Chondrocyte (in vitro differentiated cells): ENCODE measurements around the gene LRBA. TPM values are rescaled to one million over a fixed set of nuclear protein-coding genes. Genes with fewer than 3 reads are reported as not detected.
"Not testable (repeated sequence)": the region's sequence is repeated elsewhere in the genome, so short reads cannot be mapped to it uniquely, and the experiment has no call there.

Experiments
- DNase-seq: peaks from one replicate; pipeline ENCODE4 v3.0.0; 2021; ENCODE audit warnings: mixed read lengths, low spot score
- H3K27ac Mint-ChIP-seq: one replicate; pipeline ENCODE4 v1.8.0; 2021; ENCODE audit warnings: mild to moderate bottlenecking, moderate library complexity, mixed read lengths; ENCODE audit not compliant: unreplicated experiment
- H3K27me3 Mint-ChIP-seq: 2 replicates; pipeline ENCODE4 v1.8.0; 2021; ENCODE audit warnings: low read depth, mixed read lengths
- H3K36me3 Mint-ChIP-seq: 2 replicates; pipeline ENCODE4 v1.8.0; 2021; ENCODE audit warnings: low read depth, mixed read lengths
- H3K4me1 Mint-ChIP-seq: 2 replicates; pipeline ENCODE4 v1.8.0; 2021; ENCODE audit warnings: low read depth, mild to moderate bottlenecking, mixed read lengths
- H3K4me3 Mint-ChIP-seq: one replicate; pipeline ENCODE4 v1.8.0; 2021; ENCODE audit warnings: mild to moderate bottlenecking, moderate library complexity, mixed read lengths; ENCODE audit not compliant: unreplicated experiment
- H3K9me3 Mint-ChIP-seq: 2 replicates; pipeline ENCODE4 v1.8.0; 2021; ENCODE audit warnings: low read depth, mixed read lengths
- total RNA-seq: library from RNA; stranded (reverse); gene quantifications from 3 replicates; pipeline ENCODE4 v1.2.1, GENCODE V29; 2021
- TF ChIP-seq, protein P1 (sequence below): fragments of 200-600 bp; sonication (generic); IDR thresholded peaks from 2 replicates; pipeline ENCODE4 v1.5.0; 2021; ENCODE audit warnings: antibody characterized with exemption, mild to moderate bottlenecking, moderate library complexity

Gene LRBA
- total RNA-seq, 1 donor from 2014 or later: 19.7 TPM

DNA sequence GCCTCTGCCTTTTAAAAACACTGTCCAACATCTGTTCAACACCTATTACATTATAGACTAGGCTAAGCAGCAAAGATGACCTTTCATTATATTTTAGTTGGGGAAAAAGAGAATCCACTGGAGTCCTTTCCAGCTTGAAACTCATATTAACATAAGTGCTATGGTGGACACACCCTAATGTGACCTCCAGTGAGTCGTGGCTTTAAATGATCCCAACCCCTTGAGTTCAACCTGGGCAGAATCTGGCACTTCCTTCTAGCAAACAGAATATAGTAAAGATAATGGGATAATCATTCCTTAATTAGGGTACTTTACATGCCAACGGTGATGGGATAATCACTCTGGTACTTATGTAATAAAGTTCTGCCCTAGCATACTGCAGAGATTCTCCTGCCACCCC, 270.5 kb downstream of the LRBA start:
- TF ChIP-seq, protein P1, sequence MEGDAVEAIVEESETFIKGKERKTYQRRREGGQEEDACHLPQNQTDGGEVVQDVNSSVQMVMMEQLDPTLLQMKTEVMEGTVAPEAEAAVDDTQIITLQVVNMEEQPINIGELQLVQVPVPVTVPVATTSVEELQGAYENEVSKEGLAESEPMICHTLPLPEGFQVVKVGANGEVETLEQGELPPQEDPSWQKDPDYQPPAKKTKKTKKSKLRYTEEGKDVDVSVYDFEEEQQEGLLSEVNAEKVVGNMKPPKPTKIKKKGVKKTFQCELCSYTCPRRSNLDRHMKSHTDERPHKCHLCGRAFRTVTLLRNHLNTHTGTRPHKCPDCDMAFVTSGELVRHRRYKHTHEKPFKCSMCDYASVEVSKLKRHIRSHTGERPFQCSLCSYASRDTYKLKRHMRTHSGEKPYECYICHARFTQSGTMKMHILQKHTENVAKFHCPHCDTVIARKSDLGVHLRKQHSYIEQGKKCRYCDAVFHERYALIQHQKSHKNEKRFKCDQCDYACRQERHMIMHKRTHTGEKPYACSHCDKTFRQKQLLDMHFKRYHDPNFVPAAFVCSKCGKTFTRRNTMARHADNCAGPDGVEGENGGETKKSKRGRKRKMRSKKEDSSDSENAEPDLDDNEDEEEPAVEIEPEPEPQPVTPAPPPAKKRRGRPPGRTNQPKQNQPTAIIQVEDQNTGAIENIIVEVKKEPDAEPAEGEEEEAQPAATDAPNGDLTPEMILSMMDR: no peak
- H3K36me3 Mint-ChIP-seq: peaks cover 5% of the 10 kb centered on the region
- H3K27ac Mint-ChIP-seq: no peak overlapping the region
- no peak for DNase-seq
- peaks cover 9% of the 10 kb centered on the region for H3K9me3 Mint-ChIP-seq
- H3K4me3 Mint-ChIP-seq: no peak overlapping the region
- peaks cover 21% of the 10 kb centered on the region for H3K4me1 Mint-ChIP-seq
- H3K27me3 Mint-ChIP-seq: no peaks in the 10 kb centered on the region

DNA sequence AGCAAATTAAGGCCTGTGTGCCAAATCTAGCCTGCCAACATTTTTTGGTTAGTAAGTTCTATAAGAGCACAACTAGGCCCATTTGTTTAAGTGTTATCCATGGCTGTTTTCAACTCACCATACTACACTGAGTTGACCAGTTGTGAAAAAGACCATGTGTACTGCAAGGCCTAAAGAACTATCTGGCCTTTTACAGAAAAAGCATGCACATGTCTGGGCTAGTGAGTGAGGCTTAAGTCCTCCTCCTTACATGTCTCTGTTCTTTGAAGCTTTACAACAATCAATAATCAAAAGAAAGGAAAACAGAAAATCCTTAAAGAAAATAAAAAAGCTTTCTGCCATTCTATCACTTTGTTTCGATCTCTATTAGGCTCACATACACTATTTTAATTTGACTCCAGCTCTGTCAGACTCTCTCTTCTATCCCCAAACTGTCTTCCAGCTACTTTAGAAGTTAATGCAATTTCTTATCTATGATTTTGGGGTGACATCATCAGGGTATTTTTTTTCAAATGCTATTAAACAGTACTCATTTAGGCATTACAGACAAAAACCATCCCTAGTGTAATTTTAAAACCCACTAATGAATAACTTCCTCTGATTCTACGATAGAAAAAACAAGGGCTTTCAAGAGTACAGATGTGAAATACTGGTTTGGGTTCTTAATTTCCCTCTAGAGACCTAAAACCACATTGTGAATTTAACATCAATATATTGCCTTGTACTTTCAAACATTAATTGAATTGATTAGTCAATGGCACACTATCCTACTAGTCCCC, 271.3 kb downstream of the LRBA start:
- Mint-ChIP-seq H3K4me3 (no peak overlapping the region), H3K9me3 (peaks cover 9% of the 10 kb centered on the region), H3K36me3 (peaks cover 5% of the 10 kb centered on the region), H3K4me1 (peaks cover 21% of the 10 kb centered on the region), H3K27ac (no peak overlapping the region), H3K27me3 (no peaks in the 10 kb centered on the region)
- no peak for DNase-seq
- TF ChIP-seq, protein P1: no peak

DNA sequence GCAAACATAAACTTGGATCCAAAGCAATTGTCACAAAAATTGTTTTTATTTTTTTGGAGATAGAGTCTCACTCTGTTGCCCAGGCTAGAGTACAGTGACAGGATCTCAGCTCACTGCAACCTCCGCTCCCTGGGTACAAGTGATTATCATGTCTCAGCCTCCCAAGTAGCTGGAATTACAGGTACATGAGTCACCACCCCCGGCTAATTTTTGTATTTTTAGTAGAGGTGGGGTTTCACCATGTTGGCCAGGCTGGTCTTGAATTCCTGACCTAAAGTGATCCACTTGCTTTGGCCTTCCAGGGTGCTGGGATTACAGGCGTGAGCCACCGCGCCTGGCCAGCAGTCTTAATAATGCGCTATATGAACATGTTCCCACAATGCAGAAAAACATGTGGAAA, 272.2 kb downstream of the LRBA start:
- not testable (repeated sequence) for H3K36me3 Mint-ChIP-seq, DNase-seq, H3K4me3 Mint-ChIP-seq, H3K27me3 Mint-ChIP-seq, H3K27ac Mint-ChIP-seq, H3K9me3 Mint-ChIP-seq
- peaks cover 21% of the 10 kb centered on the region for H3K4me1 Mint-ChIP-seq

DNA sequence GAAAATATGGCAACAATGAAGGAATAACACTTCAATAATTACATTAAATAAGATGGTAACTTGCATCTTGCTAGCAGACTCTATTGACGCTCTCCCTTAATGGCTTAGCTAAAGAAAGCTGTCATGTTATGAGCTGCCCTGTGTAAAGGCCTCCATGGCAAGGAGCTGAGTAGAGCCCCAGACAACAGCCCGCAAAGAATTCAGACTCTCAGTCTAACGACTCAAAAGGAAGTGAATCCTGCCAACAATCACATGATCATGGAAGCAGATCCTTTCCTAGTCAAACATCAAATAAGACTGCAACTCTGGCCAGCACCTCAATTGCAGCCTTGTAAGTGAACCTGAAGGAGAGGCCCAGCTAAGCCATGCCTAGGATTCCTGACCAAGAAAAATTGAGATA, 275.5 kb downstream of the LRBA start:
- Mint-ChIP-seq H3K27ac (no peak overlapping the region), H3K4me3 (no peak overlapping the region), H3K36me3 (peaks cover 5% of the 10 kb centered on the region), H3K27me3 (no peaks in the 10 kb centered on the region), H3K4me1 (peaks cover 9% of the 10 kb centered on the region), H3K9me3 (peaks cover 9% of the 10 kb centered on the region)
- TF ChIP-seq, protein P1: no peak
- no peak for DNase-seq

DNA sequence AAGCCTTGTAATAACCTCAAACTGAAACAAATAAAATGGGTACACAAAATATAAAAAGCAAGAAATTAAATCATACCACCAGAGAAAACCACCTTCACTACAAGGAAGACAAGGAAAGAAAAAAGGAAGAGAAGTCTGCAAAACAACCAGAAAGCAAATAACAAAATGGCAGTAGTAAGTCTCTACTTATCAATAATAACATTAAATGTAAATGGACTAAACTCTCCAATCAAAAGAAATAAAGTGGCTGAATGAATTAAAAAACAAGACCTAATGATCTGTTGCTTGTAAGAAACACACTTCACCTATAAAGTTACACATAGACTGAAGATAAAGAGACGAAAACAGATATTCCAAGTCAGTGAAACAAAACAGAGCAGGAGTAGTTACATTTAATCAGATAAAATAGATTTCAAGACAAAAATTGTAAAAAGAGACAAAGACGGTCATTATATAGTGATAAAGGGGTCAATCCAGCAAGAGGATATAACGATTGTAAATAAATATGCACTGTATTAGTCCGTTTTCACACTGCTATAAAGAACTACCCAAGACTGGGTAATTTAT, 289.0 kb downstream of the LRBA start:
- H3K36me3 Mint-ChIP-seq: peaks cover 20% of the 10 kb centered on the region
- H3K27ac Mint-ChIP-seq: no peak overlapping the region
- no peak overlapping the region for H3K4me3 Mint-ChIP-seq
- H3K9me3 Mint-ChIP-seq: peaks cover 28% of the 10 kb centered on the region
- no peak for DNase-seq
- TF ChIP-seq, protein P1: no peak
- H3K4me1 Mint-ChIP-seq: peaks cover 19% of the 10 kb centered on the region
- H3K27me3 Mint-ChIP-seq: no peaks in the 10 kb centered on the region
